ENCODE results near the gene RSPH3. TPM values are rescaled to one million over a fixed set of nuclear protein-coding genes. Genes with fewer than 3 reads are reported as not detected.

RSPH3 gene
- total and polyA plus RNA-seq, 2 of the 8 experiments (the other 6 are each of a cell fraction or from before 2014, with no cell fraction given): 0.60 to 2.7 TPM

DNA sequence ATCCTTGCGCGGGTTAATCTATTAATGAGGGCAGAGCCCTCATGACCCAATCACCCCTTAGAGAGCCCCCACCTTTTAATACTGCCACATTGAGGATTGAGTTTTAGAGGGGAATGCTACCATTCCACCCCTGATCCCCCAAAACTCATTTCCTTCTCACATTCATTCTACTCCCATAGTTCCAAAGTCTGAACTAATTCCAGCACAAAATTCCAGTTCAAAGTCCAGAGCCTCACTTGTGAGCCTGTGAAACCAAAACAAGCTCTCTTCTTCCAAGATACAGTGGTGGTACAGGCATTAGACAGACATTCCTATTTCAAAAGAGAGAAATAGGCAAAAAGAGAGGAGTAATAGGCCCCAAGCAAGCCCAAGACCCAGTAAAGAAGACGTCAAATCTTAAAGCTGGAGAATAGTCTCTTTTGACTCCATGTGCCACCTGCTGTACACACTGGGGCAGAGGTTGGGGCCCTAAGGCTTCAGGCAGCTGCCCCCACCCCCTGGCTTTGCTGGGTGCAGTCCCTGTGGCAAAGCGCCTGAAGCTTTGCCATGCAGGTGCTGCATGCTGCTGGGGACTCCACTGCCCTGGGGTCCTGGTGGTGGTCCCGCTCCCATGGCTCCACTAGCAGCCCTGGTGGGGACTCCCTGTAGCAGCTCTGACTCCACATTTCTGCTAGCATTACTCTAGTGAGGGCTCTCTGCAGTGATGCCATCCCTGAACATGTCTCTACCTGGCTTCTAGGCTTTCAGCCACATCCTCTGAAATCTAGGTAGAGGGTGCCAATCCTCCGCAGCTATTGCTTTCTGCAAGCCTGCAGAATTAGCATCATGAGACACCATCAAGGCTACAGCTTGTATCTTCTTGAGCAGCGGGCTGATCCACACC, 41.3 kb downstream of the RSPH3 start:
- DNase-seq (ENCODE audit: low read depth in 1 of 2, low spot score in 2 of 2) (no peak), FAIRE-seq (no peak)
- Histone ChIP-seq H3K9ac (replicated peaks in 1 of 4; ENCODE audit: extremely low read depth in 1 of 4, low read depth in 3 of 4, low read length in 3 of 4) (no peak overlapping the region), H3K4me2 (ENCODE audit: insufficient read depth in 1 of 2, low read depth in 2 of 2, low read length in 2 of 2) (no peak overlapping the region), H3K14ac (ENCODE audit: insufficient read length) (no peak overlapping the region), H3K23me2 (ENCODE audit: low read depth, low read length) (no peaks in the 10 kb centered on the region), H4K91ac (replicated peaks; ENCODE audit: insufficient read length, low read length) (no peak overlapping the region), H3K79me2 (ENCODE audit: control insufficient read depth in 1 of 2, insufficient read depth in 2 of 2, low read length in 2 of 2) (no peaks in the 10 kb centered on the region), H3K23ac (ENCODE audit: insufficient read length) (no peak overlapping the region), H3K4me3 (ENCODE audit: extremely low read depth in 1 of 4, insufficient read depth in 2 of 4, low read depth in 3 of 4, low read length in 4 of 4) (no peak overlapping the region), H3K27me3 (replicated peaks in 1 of 4; ENCODE audit: control insufficient read depth in 3 of 4, extremely low read depth in 1 of 4, insufficient read depth in 3 of 4, low read length in 3 of 4) (no peaks in the 10 kb centered on the region), H3K4ac (replicated peaks; ENCODE audit: insufficient read length, low read depth, low read length) (no peak overlapping the region), H2AK5ac (ENCODE audit: low read depth, low read length) (no peak overlapping the region), H2BK12ac (ENCODE audit: low read depth, low read length) (no peak overlapping the region), H2AFZ (ENCODE audit: low read length) (no peak overlapping the region), H4K20me1 (replicated peaks in 1 of 2; ENCODE audit: control insufficient read depth in 1 of 2, insufficient read depth in 2 of 2, low read length in 2 of 2) (no peaks in the 10 kb centered on the region), H3K36me3 (ENCODE audit: control insufficient read depth in 2 of 4, insufficient read depth in 4 of 4, low read length in 3 of 4) (no peaks in the 10 kb centered on the region), H3K4me1 (replicated peaks in 1 of 4; ENCODE audit: control insufficient read depth in 3 of 4, insufficient read depth in 4 of 4, low read length in 3 of 4) (no peaks in the 10 kb centered on the region), H3K9me3 (ENCODE audit: insufficient read depth in 2 of 2, low read depth in 1 of 2, low read length in 1 of 2) (no peaks in the 10 kb centered on the region), H3K79me1 (ENCODE audit: low read depth, low read length) (no peaks in the 10 kb centered on the region), H2BK120ac (replicated peaks; ENCODE audit: low read depth, low read length) (no peak overlapping the region), H2BK5ac (ENCODE audit: low read depth, low read length) (no peak overlapping the region), H2BK20ac (ENCODE audit: low read length) (peak overlapping the region; percentile 90), H4K5ac (ENCODE audit: insufficient read length, low read depth, low read length) (no peak overlapping the region), H4K8ac (ENCODE audit: extremely low read depth, insufficient read depth, low read length) (no peak overlapping the region), H3K27ac (ENCODE audit: low read depth, low read length) (no peak overlapping the region), H2BK15ac (ENCODE audit: low read length) (no peak overlapping the region), H3K18ac (ENCODE audit: extremely low read depth, low read length) (no peak overlapping the region; the same call in 1 of the 2 replicates), H3K56ac (replicated peaks; ENCODE audit: insufficient read length, low read depth, low read length) (no peak overlapping the region)
- CTCF ChIA-PET (ENCODE audit: partially characterized antibody): interaction anchor here (0.6 to 5.7 kb wide), 13 partner anchors 13 to 737 kb away, joined by 3 to 45 read pairs (median 4); no protein-coding TSS in a partner anchor
- POLR2A ChIA-PET (ENCODE audit: partially characterized antibody): interaction anchor here (0.7 to 1.1 kb wide), 3 partner anchors 9 to 186 kb away, joined by 3 to 5 read pairs (median 3); no protein-coding TSS in a partner anchor
- TF ChIP-seq POLR2A (IDR thresholded peaks at IDR 0.05; ENCODE audit: control extremely low read depth in 1 of 2, low read depth in 2 of 2, low read length in 2 of 2) (no peak), TAF7 (optimal IDR thresholded peaks at IDR 0.05; ENCODE audit: borderline replicate concordance, low read depth, low read length) (no peak), EGR1 (IDR thresholded peaks at IDR 0.05; ENCODE audit: borderline replicate concordance, low read depth, low read length) (no peak), RAD21 (IDR thresholded peaks at IDR 0.05 in 1 of 2, conservative IDR thresholded peaks at IDR 0.05 in 1 of 2; ENCODE audit: low read depth in 2 of 2, low read length in 2 of 2) (peak in 1 of 2 experiments; percentile 24; a peak in 1 of 4 replicates)
- 88% methylated on average over 7 of the region's 7 CpGs; no CpG with 5 or more reads in 1 of the 2 experiments for WGBS, 2 experiments (ENCODE audit: extremely low coverage in 1 of 2, insufficient coverage in 1 of 2, insufficient read length in 1 of 2, insufficient replicate concordance in 2 of 2, low coverage in 1 of 2, low lambda C conversion rate in 2 of 2, missing lambda C conversion rate in 1 of 2)

All from H1 (cell line).